Measurements from ENCODE around the gene FAM149B1.

GRCh38 chr10:73186266-73186665, 18.3 kb downstream of the FAM149B1 start:
- TF ChIP-seq CTCF (IDR thresholded peaks at IDR 0.05 in 2 of 3, conservative IDR thresholded peaks at IDR 0.05 in 1 of 3; ENCODE audit: control insufficient read depth in 2 of 3, extremely low read depth in 1 of 3, insufficient read depth in 1 of 3, low read depth in 3 of 3, low read length in 3 of 3): no peak
- TF ChIP-seq TCF12 (IDR thresholded peaks at IDR 0.05; ENCODE audit: low read depth, low read length): no peak
- TF ChIP-seq MAX (IDR thresholded peaks at IDR 0.05; ENCODE audit: low read depth, low read length): no peak
- no peak for TF ChIP-seq MLLT1 (IDR thresholded peaks at IDR 0.05)
- TF ChIP-seq MYC (IDR thresholded peaks at IDR 0.05; ENCODE audit: insufficient read depth, insufficient read length, insufficient replicate concordance, low read length, severe bottlenecking): no peak
- no peak for TF ChIP-seq SP1 (IDR thresholded peaks at IDR 0.05; ENCODE audit: low read depth, low read length)
- TF ChIP-seq EP300 (IDR thresholded peaks at IDR 0.05; ENCODE audit: borderline replicate concordance in 1 of 2, control insufficient read depth in 1 of 2, low read depth in 2 of 2, low read length in 2 of 2): no peak
- TF ChIP-seq E4F1 (IDR thresholded peaks at IDR 0.05; ENCODE audit: borderline replicate concordance, partially characterized antibody): no peak
